NCI-H2171 treated with DMSO at 0.1 percent for 48 hours (cell line): ENCODE data around the gene HLCS.

Experiments
- DNase-seq: peaks from one replicate; lab custom pipeline; 2025; lab: John Stamatoyannopoulos, UW

HLCS gene

GRCh38 chr21:36743446-36743845 lies 223.0 kb downstream of the HLCS start:
- DNase-seq, result no peak

GRCh38 chr21:36743008-36743407 lies 223.5 kb downstream of the HLCS start:
- no peak for DNase-seq

GRCh38 chr21:36741506-36741905 lies 225.0 kb downstream of the HLCS start:
- DNase-seq, result no peak

- no peak for DNase-seq
These were observed 227.9 kb downstream of the HLCS start for GRCh38 chr21:36738489-36739126.

GRCh38 chr21:36735724-36736320 lies 230.6 kb downstream of the HLCS start:
- DNase-seq, result no peak

GRCh38 chr21:36735201-36735515 lies 231.3 kb downstream of the HLCS start:
- no peak for DNase-seq

- no peak for DNase-seq
These were observed 231.9 kb downstream of the HLCS start for GRCh38 chr21:36734367-36735200.

GRCh38 chr21:36733857-36734256 lies 232.6 kb downstream of the HLCS start:
- no peak for DNase-seq

- DNase-seq, result no peak
These were observed 233.7 kb downstream of the HLCS start for GRCh38 chr21:36732761-36733160.

GRCh38 chr21:36732217-36732616 lies 234.3 kb downstream of the HLCS start:
- no peak for DNase-seq

GRCh38 chr21:36730291-36731281 lies 235.9 kb downstream of the HLCS start:
- DNase-seq, result no peak

GRCh38 chr21:36729310-36729970 lies 237.0 kb downstream of the HLCS start:
- no peak for DNase-seq

- no peak for DNase-seq
These were observed 237.9 kb downstream of the HLCS start for GRCh38 chr21:36728371-36729111.

GRCh38 chr21:36727866-36728265 lies 238.6 kb downstream of the HLCS start:
- DNase-seq, result no peak

- DNase-seq, result no peak
These were observed 240.6 kb downstream of the HLCS start for GRCh38 chr21:36725793-36726386.

GRCh38 chr21:36724660-36725059 lies 241.8 kb downstream of the HLCS start:
- no peak for DNase-seq

GRCh38 chr21:36723371-36723881 lies 243.0 kb downstream of the HLCS start:
- no peak for DNase-seq

- DNase-seq, result no peak
These were observed 243.8 kb downstream of the HLCS start for GRCh38 chr21:36722370-36723368.

- no peak for DNase-seq
These were observed 244.7 kb downstream of the HLCS start for GRCh38 chr21:36721817-36722216.
